GM19455 (cell line): Measurements from ENCODE around the gene NRCAM.

ENCODE experiments used
- ATAC-seq: cut with Tn5 transposase; IDR thresholded peaks from one replicate; pipeline ENCODE4 v1.9.1; 2021; ENCODE audit not compliant: unreplicated experiment

The NRCAM gene

DNA sequence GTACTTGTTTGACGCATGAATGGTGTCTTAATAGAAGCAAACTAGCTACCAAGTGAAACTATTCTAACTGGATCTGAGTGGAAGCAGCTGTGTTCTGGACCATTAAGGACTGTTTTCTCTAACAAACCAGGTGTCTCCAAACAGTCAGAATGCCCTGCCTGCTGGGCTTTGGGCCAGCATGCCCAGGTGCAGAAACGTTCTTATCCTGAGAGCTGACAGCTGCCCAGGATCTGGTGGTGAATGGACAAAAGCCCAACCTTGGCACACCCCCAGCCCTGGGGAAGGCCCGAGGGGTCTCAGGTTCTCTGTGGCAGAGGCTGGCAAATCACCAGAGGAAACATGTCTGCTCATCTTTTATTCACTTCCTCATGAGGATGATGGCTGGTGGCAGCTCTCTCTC lies 277.8 kb downstream of the NRCAM start:
- no peak for ATAC-seq

DNA sequence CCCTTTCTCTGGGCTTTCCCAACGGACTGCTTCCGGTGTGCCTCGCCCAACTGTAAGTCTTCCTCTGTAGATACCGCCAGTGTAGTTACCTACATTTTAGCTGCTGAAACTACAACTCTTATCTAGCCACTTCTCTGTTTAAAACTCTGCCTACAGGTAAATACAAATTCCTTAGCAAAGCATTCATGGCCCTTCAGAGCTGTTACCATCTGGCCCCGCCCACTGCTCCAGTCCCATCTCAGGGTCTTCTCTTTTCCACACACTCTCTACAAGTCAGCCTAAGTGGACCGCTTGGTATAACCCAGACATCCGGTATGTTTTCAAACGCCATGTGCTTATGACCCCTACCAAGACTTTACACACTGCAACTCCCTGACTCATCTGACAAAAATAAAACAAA lies 285.1 kb downstream of the NRCAM start:
- no peak for ATAC-seq

DNA sequence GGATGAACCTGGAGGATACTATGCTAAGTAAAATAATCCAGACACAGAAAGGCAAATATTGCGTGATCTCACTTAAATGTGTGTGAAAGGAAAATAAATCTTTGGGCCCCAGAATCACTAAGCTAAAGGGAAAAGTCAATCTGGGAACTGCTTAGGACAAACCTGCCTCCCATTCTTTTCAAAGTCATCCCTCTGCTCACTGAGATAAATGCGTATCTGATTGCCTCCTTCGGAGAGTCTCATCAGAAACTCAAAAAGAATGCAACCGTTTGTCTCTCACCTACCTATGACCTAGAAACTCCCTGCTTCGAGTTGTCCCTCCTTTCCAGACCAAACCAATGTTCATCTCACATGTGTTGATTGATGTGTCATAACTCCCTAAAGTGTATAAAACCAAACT lies 286.0 kb downstream of the NRCAM start:
- ATAC-seq, result no peak

DNA sequence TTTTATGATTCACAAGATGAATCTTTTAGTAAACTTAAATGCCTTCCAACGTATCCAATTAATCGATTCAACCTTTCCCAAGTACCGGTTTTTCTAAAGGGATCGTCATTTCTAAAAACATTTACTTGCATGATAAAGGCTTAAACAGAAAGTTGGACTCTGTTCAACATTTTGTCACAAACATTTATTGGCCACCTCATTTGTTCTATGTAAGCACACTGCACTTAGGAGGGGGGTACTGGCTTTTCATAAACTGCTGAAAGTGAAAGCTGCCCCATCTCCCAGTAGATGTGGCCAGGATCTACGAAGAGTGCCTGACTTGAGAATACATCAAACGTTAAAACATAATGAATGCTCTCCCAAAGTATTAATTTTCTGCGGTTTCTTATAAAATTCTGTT lies 288.8 kb downstream of the NRCAM start:
- no peak for ATAC-seq

DNA sequence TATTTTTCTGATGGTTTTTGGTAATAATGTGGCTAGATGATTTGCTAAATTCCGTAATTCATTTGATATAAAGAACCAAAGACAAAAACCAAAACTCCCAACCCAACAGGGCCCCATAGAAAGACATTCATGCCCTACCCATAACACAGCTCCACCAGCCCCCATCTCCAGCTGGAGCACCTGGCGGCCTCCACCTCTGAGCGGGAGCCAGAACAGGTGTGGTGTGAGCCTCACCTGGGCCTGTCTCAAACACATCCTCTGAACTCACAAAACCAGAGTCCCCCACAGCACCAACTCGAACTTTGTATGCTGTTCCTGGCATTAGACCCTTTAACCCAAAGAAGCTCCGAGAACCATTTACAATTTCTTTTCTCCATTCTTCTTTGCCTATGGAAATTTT lies 289.5 kb downstream of the NRCAM start:
- ATAC-seq, result no peak

DNA sequence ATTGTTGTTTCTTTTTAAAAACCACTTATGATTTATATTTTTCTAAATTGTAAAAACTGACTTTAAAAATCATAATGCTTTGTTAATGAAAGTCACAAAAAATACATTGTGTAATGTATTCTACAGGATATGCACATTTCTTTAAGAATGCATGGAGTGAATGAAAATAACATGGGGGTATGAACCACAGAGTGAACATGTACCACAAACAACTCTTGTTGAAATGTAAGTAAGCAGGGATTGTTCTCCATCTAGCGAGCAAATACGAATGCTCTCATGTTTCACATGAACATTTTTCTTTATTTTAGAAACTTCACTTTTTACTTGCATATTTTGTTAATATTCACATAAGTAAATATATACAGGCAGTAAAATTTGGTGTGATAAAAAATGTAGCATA lies 290.5 kb downstream of the NRCAM start:
- no peak for ATAC-seq

DNA sequence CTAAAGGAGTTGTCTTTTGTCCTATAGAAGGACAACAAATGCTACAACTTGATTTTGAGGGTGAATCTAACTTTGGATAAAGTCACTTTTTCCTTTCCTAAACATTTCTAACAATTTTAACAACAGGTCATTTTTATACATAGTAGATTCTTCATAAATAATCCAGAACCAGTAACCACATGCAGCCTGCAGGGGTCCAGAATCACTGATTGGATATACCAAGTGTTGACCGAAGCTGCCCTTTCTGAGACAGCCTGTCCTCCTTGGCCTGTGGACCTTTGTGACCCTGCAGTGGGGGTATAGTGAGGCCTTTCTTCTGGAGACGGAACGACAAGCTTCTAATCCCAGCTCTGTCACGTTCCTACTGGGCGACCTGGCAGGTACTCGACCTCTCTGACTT lies 291.3 kb downstream of the NRCAM start:
- ATAC-seq, result no peak

DNA sequence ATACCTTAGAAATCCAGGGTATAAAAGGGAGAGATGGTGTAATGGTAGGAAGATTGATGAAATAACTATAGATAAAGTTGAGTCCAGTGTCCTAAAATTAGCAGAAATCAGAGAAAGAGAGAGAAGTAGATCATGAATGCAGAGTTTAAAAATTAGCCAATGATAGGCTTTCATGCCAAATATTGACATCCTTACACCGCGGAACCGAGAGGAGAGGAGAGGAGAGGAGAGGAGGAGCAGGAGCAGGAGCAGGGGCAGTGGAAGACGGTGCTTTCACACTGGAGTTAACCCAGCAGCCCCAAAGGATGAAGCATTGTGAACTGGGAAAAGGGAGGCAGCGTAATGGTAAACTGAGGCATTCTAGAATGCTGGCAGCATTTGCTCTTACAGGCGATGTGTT lies 291.9 kb downstream of the NRCAM start:
- no peak for ATAC-seq

DNA sequence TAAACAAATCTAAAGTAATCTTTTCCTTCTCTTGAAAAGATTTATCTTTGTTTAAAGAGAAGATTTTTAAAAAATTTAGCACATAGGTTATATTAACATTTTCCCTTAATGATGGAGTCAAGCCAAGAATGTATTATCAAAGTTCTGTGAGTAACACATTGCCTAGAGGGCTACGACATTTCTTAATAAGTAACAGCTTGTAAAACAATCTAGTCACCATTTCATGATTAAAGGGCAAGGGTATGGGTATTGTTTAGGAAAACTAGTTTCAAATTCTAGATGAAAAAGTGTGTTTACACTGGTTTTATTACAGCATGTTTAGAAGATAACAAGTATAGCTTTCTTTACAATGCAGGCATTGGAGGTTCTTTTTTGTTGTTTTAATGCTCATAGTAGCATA lies 297.5 kb downstream of the NRCAM start:
- ATAC-seq, result no peak

DNA sequence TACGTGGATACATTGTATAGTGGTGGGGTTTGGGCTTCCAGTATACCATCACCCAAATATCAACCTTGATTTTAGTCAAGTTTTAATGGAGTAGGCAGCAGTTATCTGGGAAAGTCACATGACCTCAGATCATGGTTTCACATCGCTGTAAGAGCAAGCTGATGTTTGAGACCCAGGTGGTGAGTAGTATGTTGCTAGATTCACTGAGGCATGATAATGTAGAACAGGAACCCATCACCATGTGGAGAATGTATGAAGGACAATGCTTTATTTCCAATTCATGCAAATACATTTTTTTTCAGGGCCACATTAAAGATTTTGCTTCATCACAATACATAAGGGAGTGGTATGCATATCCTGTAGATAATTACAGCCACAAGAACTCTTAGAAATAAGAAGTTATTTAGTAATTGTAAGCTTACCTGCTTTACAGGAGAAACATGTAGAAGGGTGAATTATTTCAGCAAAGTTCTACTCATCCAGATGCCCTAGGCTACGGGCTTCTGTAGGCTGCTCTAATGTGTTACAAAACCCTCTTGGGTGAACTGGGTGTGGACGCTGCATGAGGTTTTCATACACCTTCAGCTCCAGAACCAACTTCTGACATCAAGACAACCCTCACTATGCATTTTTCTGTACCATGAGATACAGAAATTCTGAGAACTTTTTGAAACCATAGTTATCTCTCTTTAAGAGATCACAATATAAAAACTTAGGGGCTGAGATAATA lies 298.5 kb downstream of the NRCAM start:
- ATAC-seq, result no peak

DNA sequence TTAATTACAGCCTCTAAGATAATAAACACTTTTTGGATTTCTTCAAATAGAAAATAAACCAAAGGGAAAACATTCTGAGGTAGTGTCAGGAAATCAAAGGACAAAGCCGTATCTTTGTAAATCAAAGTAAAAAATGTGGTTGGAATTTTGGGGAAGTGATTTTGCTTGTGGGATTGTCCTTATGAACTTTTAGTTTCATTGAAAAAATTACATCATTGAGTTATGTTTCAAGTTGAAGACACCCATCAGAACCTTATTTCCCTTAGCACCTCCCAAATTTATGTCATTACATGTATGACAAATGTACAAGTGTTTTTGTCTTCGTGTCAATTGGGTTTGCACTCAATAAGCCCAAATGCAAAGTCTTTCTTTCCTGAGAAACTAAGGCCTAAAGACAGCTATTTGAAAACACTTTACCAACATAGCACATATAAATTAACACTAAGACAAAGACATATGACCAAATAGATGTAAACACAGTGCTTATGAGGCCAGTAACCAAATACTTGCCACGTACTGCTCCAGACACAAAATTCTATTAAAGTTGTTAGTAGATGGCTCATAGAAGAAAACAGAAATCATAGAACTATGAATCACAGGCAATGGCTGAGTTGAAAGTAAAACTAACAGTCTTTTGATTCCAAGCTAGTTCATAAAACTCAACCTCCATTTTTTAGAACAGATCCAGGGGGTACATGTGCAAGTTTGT lies 299.2 kb downstream of the NRCAM start:
- no peak for ATAC-seq

DNA sequence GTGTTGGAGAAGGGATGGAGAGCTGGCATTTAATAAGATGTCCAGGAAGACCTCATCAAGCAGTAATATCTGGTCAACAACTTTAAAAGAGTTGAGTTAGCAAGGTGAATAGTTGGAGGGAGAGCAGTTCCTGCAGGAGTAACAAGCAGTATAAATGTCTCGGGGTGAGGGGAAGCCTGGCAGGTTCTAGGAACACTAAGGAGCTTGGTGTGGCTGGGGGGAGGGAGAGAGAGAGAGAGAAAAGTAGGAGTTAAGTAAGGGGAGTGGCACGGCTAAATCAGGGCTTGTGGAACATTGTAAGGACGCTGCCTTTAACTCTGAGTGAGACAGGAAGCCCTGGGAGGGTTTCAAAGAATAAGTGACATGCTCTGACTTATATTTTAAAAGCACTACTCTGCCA lies 304.0 kb downstream of the NRCAM start:
- ATAC-seq, result no peak

DNA sequence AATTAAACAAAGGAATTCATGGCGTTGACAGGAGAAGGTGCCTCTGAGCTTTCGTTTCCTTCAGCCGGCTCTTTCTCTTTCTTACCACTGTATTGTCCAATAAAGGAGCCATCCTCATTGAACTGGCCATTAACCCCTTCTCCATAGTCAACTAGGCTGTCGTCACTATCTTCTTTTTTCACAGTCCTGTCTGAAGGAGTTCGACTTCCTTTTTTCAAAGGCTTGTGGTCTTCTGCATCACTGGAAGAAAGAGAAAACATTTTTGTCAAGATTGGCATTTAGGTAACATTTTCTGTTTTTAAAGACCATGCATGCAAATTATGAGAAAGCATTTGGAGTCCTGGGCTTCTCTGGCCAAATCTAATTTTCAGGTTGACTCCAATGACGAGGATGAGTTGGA lies 306.3 kb downstream of the NRCAM start:
- ATAC-seq, result no peak

DNA sequence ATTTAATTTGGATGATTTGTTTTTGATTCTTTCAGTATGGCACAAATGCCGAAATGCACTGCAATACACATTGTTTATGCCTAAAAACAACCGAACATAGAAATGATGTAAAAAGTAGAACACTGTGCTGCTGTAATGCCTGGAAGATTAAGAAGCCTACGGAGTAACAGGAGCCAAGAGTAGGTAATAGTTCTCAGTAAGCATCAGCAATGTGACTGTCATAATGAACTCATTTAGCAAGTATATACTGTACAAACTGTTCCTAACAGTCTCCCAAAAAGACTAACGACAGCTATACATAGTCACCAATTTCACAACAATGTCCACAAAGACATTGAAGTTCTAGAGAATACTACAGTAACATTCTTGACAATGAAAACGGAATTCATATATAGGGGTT lies 307.1 kb downstream of the NRCAM start:
- no peak for ATAC-seq

DNA sequence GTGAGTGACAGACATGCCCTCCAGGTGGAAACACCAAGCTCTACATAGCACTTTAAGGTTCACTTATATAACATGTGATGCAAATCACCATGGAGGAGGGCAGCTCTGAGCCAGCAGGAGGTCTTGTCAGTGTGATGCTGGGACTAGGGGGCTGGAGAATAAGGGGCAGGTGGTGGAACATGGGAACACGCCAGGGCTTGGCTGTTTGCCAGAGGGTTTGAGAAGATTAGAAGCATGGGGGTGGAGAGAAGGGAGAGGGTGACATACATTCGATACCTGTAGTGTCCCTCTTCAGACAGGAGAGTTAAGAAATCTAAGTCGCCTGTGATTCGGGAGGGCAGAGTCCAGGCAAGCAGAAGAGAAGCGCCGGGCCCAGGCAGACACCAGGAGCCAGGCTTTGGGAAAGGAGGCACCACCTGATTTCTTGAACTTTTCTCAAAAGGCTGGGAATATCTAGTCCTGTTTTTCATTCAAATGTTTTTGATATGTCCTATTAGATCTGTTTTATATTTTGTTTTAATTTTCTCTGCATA lies 309.1 kb downstream of the NRCAM start:
- no peak for ATAC-seq

DNA sequence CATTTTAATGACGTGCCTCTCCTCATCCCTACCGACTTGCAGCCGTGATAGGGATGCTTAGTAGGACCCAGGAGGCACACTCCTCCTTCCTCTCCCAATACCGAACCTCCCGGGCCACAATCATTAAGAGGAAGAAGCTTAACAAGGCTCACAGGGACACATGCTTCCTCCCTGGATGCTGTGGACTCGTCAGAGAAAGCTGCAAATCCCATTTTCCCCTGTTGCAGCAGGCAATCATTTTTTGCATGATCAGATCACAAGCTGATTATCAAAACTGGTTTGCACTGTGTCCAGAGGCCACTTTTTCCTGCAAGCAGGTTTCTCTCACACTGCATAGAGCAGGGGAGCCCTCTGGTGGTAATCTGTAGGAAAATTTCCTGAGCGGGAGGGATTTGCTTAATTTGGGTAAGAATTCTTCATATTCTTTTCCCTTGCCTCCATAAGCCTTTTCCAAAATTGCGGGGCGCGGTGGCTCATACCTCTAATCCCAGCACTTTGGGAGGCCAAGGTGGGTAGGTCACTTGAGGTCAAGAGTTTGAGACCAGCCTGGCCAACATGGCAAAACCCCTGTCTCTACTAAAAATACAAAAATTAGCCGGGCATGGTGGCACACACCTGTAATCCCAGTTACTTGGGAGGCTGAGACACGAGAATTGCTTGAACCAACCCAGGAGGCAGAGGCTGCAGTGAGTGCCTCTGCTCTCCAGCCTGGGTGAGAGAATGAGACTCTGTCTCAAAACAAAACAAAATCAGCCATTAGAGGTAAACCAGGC lies 310.0 kb downstream of the NRCAM start:
- no peak for ATAC-seq

DNA sequence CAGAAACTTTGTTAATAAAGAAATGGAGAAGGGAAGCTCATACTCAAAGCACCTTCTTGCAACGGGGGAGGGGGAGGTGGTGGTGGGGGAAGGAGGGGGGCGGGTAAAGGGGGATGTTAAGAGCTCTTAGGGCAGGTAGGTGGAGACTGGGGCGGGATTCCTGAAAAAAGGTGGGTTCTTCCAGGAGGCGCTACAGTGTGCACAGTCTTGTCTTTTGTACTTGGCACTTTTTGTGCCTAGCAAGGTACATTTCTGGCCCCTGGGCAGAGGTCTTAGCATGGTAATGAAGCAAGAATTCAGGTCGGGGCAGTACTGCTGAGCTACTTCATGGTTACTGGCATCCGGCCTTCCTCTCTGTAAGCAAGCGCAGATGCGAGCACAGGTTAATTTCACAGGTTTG lies 310.8 kb downstream of the NRCAM start:
- no peak for ATAC-seq

DNA sequence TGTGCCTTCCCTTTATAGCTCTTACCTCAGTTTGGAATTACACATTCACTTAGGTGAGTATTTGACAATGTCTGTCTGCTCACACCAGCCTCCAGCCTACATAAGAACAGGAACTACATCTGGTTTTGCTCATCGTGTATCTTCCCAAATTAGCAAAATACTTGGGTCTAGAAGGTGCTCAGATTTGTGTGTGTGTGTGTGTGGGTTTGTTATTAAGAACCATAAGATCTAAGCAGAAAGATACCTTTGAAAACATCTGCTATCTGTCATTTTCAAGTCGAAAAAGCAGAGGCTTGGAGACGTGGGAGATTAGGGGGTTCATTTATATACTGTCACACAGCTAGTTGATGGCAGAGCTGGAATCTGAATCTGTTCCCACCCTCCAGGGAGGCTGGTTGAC lies 311.3 kb downstream of the NRCAM start:
- no peak for ATAC-seq

DNA sequence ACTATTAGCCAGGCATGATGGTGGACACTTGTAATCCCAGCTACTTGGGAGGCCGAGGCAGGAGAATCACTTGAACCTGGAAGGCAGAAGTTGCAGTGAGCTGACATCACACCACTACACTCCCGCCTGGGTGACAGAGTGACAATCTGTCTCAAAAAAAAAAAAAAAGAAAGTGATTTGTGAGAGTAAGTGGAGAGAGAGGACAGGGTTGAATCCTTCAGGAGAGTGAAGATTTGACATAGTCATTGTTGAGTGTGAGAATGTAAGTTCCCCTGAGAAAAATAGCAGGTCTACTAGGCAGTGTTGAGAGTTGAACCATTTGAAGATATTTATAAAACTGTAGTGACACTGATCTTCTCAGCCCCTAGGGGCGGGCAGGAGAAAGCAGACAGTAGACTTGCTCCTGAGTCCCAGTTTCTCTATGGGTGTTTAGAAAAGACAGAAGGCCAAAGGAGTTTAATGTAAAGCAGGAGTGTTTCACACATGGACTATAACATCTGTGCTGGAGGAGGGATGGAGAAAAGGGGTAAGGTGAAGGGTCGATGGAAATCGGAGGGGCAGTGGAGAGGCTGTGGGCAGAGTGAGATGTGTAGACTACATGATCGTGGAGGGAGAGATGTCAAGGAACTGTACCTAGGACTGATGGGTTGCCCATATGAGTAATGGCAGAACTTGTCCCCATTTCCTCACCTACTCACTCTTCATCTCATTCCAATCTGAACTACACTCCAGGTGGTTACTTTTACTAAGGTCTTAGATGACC lies 312.4 kb downstream of the NRCAM start:
- no peak for ATAC-seq

DNA sequence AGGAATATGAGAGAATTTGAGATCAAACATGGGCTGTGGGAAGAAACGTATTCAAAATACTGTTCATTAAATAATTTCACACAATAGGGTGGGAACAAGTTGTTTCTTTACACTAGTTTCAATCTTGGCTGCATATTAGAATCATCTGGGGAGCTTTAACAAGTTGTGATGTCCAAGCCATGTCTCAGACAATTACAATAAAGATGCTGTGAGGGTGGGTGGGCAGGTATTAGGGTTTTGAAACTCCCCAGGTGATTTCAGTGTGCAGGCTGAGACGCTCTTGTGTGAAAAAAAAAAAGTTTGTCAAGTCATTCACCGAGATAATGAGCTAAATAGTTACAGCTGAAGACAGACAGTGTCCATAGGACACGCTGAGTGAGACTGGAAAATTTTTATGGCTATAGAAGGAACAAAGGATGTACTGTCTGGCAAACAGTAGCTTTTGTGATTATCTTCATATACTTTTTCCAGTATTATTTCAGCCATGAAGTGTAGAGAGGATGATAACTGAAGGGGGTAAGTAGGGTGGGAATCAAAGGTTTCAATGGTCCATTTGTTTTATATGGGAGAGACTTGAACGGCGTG lies 313.5 kb downstream of the NRCAM start:
- no peak for ATAC-seq

DNA sequence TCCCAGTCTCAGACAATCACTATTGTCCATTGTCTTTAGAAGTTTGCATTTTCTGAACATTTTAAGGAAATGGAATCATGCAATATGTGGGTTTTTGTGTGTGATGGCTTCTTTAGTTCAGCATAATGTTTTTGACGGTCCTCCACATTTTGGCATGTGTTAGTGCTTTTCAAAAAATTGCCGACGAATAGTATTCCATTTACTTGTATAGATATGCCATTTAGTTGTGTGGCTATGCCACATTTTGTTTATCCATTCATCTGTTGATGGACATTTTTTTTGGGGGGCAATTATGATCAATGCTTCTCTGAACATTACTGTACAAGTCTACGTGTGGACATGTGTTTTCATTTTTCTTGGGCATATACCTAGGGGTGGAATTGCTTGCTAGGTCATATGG lies 314.1 kb downstream of the NRCAM start:
- no peak for ATAC-seq
